ENCODE results near the gene HDGFL1. TPM values are rescaled to one million over a fixed set of nuclear protein-coding genes. Genes with fewer than 3 reads are reported as not detected.

HDGFL1 gene
- total RNA-seq, 1 experiment from 2014 or later: not detected

GRCh38 chr6:22612236-22612635 is 42.9 kb downstream of the HDGFL1 start:
- no peak overlapping the region for H3K27ac Mint-ChIP-seq
- TF ChIP-seq NR2C2 (CRISPR knock-in tag; IDR thresholded peaks at IDR 0.05): no peak
- no peak for TF ChIP-seq AFF4 (CRISPR knock-in tag; IDR thresholded peaks at IDR 0.05; ENCODE audit: borderline replicate concordance)
- TF ChIP-seq TP53 (CRISPR knock-in tag; IDR thresholded peaks at IDR 0.05): no peak
- no peak for TF ChIP-seq USF1 (CRISPR knock-in tag; IDR thresholded peaks at IDR 0.05)
- no peak for TF ChIP-seq MXD4 (CRISPR knock-in tag; IDR thresholded peaks at IDR 0.05; ENCODE audit: borderline replicate concordance)

GRCh38 chr6:22613051-22613450 is 43.7 kb downstream of the HDGFL1 start:
- H3K4me3 Mint-ChIP-seq: no peak overlapping the region
- ChIA-PET POLR2A (no interaction called here), CTCF (interaction anchor here (1.6 kb wide), 1 partner anchor 124 kb away, joined by 3 read pairs; no protein-coding TSS in a partner anchor)
- ATAC-seq (no peak), DNase-seq (ENCODE audit: low spot score) (no peak)
- H3K4me1 Mint-ChIP-seq: peaks cover 15% of the 10 kb centered on the region
- TF ChIP-seq ZNF671 (CRISPR knock-in tag; IDR thresholded peaks at IDR 0.05) (no peak), NFYB (CRISPR knock-in tag; conservative IDR thresholded peaks at IDR 0.05; ENCODE audit: low read depth) (no peak), GRHL2 (CRISPR knock-in tag; IDR thresholded peaks at IDR 0.05; ENCODE audit: insufficient replicate concordance, severe bottlenecking) (no peak), STAT6 (CRISPR knock-in tag; conservative IDR thresholded peaks at IDR 0.05; ENCODE audit: low read depth) (no peak)
- no peaks in the 10 kb centered on the region for H3K36me3 Mint-ChIP-seq
- no peak overlapping the region for H3K27ac Mint-ChIP-seq
- H3K9me3 Mint-ChIP-seq: peaks cover 5% of the 10 kb centered on the region; the same call in 1 of the 2 replicates
- H3K27me3 Mint-ChIP-seq (ENCODE audit: low read depth): no peaks in the 10 kb centered on the region

More at GRCh38 chr6:22612236-22612635, 42.9 kb downstream of the HDGFL1 start:
- H3K27me3 Mint-ChIP-seq (ENCODE audit: low read depth): no peaks in the 10 kb centered on the region
- no peaks in the 10 kb centered on the region for H3K9me3 Mint-ChIP-seq
- ChIA-PET POLR2A (no interaction called here), CTCF (no interaction called here)
- no peak for DNase-seq (ENCODE audit: low spot score)
- peaks cover 15% of the 10 kb centered on the region for H3K4me1 Mint-ChIP-seq
- no peaks in the 10 kb centered on the region for H3K36me3 Mint-ChIP-seq
- no peak overlapping the region for H3K4me3 Mint-ChIP-seq
- ATAC-seq: no peak

- ChIA-PET POLR2A (no interaction called here), CTCF (interaction anchor here (1.6 kb wide), 1 partner anchor 124 kb away, joined by 3 read pairs; no protein-coding TSS in a partner anchor)
- DNase-seq (ENCODE audit: low spot score) (no peak), ATAC-seq (no peak)
- Mint-ChIP-seq H3K4me3 (no peak overlapping the region), H3K9me3 (peaks cover 12% of the 10 kb centered on the region), H3K4me1 (peaks cover 15% of the 10 kb centered on the region), H3K36me3 (peaks cover 5% of the 10 kb centered on the region), H3K27me3 (ENCODE audit: low read depth) (no peaks in the 10 kb centered on the region), H3K27ac (no peak overlapping the region)
- TF ChIP-seq ZNF317 (CRISPR knock-in tag; IDR thresholded peaks at IDR 0.05; ENCODE audit: borderline replicate concordance, low read depth) (no peak), IRF2 (CRISPR knock-in tag; IDR thresholded peaks at IDR 0.05; ENCODE audit: borderline replicate concordance, low read depth) (no peak), PRDM15 (CRISPR knock-in tag; IDR thresholded peaks at IDR 0.05) (no peak), TCF7 (CRISPR knock-in tag; IDR thresholded peaks at IDR 0.05; ENCODE audit: low read depth) (no peak), ZBTB21 (CRISPR knock-in tag; IDR thresholded peaks at IDR 0.05; ENCODE audit: borderline replicate concordance) (no peak), ZBTB43 (CRISPR knock-in tag; IDR thresholded peaks at IDR 0.05) (no peak)
Observed at GRCh38 chr6:22613695-22614094, 44.3 kb downstream of the HDGFL1 start.
